ENCODE measurements around the gene CD53. TPM values are rescaled to one million over a fixed set of nuclear protein-coding genes. Genes with fewer than 3 reads are reported as not detected.

CD53 gene
- total RNA-seq, 4 donors from 2014 or later, result 12.0 to 45.0 (median 22.5) TPM

DNA sequence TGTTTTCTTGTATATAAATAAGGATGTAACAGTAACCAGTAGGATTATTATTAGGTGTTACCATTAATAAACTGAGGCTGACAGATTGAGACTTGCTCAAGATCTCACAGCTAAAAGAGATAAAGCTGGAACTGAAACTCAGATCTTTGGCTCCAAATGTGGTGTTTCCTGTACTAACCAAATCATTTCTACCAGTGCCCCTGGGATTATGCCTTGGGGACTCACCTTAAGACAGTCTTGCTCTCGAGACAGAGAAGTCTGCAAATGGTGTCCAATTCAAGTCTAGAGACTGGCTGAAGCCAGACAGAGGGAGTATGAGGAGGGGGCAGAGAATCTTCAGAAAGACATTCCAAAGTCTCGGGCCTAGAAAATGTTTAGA lies 593 bp upstream of the CD53 start:
- WGBS, 2 donors, result 57 to 63% methylated on average over 2 of the region's 2 CpGs
- peak overlapping the region in 3 of 4 donors; percentile 24 to 80 (median 51) for H3K27ac ChIP-seq

DNA sequence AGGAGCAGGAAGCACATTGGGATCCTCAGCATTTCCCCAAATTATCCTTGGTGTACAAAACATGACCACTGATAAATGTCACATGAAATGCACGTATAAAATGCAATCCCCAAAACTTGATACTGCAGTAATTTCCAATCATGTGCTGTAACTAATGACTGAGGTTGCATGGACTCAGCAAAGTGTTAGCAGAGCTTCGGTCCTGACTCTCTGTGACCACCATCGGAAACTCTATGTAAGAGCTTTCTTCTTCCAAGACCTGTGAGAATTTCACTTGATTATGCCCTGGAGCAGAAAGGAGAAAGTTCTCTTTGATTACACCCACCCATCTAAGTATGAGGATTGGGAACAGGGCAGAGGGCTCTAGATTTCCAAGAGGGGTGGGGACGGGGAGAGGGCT lies 908 bp downstream of the CD53 start:
- WGBS, 2 donors, result 78 to 79% methylated on average over 4 of the region's 4 CpGs

More for the DNA sequence above, 593 bp upstream of the CD53 start:
- peaks cover 0 to 15% (median 0%) of the 10 kb centered on the region in 4 donors for H3K9me3 ChIP-seq
- peak overlapping the region in 1 of 4 donors; percentile 55 for H3K4me3 ChIP-seq
- no peak for DNase-seq (ENCODE audit: low spot score in 2 of 2)
- no peaks in the 10 kb centered on the region for H3K27me3 ChIP-seq
- TF ChIP-seq, protein P1, sequence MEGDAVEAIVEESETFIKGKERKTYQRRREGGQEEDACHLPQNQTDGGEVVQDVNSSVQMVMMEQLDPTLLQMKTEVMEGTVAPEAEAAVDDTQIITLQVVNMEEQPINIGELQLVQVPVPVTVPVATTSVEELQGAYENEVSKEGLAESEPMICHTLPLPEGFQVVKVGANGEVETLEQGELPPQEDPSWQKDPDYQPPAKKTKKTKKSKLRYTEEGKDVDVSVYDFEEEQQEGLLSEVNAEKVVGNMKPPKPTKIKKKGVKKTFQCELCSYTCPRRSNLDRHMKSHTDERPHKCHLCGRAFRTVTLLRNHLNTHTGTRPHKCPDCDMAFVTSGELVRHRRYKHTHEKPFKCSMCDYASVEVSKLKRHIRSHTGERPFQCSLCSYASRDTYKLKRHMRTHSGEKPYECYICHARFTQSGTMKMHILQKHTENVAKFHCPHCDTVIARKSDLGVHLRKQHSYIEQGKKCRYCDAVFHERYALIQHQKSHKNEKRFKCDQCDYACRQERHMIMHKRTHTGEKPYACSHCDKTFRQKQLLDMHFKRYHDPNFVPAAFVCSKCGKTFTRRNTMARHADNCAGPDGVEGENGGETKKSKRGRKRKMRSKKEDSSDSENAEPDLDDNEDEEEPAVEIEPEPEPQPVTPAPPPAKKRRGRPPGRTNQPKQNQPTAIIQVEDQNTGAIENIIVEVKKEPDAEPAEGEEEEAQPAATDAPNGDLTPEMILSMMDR (IDR thresholded peaks at IDR 0.05), result no peak
- TF ChIP-seq EP300 (IDR thresholded peaks at IDR 0.05), result no peak
- TF ChIP-seq POLR2A (IDR thresholded peaks at IDR 0.05), result no peak
- H3K36me3 ChIP-seq, result no peaks in the 10 kb centered on the region
- no peaks in the 10 kb centered on the region for H3K4me1 ChIP-seq

GRCh38 chr1:110874324-110875215 lies 1.6 kb downstream of the CD53 start:
- WGBS, 2 donors, result 37 to 42% methylated on average over 3 of the region's 3 CpGs
- H3K27ac ChIP-seq, result peak overlapping the region in 3 of 4 donors; percentile 27 to 80 (median 50)
- peaks cover 0 to 7% (median 0%) of the 10 kb centered on the region in 4 donors for H3K4me1 ChIP-seq
- no peaks in the 10 kb centered on the region for H3K36me3 ChIP-seq
- DNase-seq (ENCODE audit: low spot score in 2 of 2), result no peak
- H3K27me3 ChIP-seq, result no peaks in the 10 kb centered on the region
- no peaks in the 10 kb centered on the region for H3K9me3 ChIP-seq
- TF ChIP-seq, protein P1 (IDR thresholded peaks at IDR 0.05), result no peak
- no peak for TF ChIP-seq POLR2A (IDR thresholded peaks at IDR 0.05)
- TF ChIP-seq EP300 (IDR thresholded peaks at IDR 0.05), result no peak
- H3K4me3 ChIP-seq, result peak overlapping the region in 3 of 4 donors; percentile 4 to 55 (median 45)

More for the DNA sequence above, 908 bp downstream of the CD53 start:
- Histone ChIP-seq H3K9me3 (no peaks in the 10 kb centered on the region), H3K4me1 (peaks cover 0 to 7% (median 0%) of the 10 kb centered on the region in 4 donors), H3K36me3 (no peaks in the 10 kb centered on the region), H3K27me3 (no peaks in the 10 kb centered on the region), H3K4me3 (peak overlapping the region in 3 of 4 donors; percentile 5 to 55 (median 45)), H3K27ac (peak overlapping the region in 3 of 4 donors; percentile 27 to 80 (median 50))
- DNase-seq (ENCODE audit: low spot score in 2 of 2), result no peak
- TF ChIP-seq, protein P1 (IDR thresholded peaks at IDR 0.05), result no peak
- TF ChIP-seq POLR2A (IDR thresholded peaks at IDR 0.05), result no peak
- no peak for TF ChIP-seq EP300 (IDR thresholded peaks at IDR 0.05)

GRCh38 chr1:110875216-110875731 lies 2.3 kb downstream of the CD53 start:
- H3K36me3 ChIP-seq, result no peaks in the 10 kb centered on the region
- H3K4me1 ChIP-seq, result peaks cover 0 to 7% (median 0%) of the 10 kb centered on the region in 4 donors
- peak in 1 of 2 donors; percentile 22 for TF ChIP-seq EP300 (IDR thresholded peaks at IDR 0.05)
- TF ChIP-seq POLR2A (IDR thresholded peaks at IDR 0.05), result no peak
- H3K27ac ChIP-seq, result peak overlapping the region in 3 of 4 donors; percentile 14 to 80 (median 50)
- WGBS, 2 donors, result 57 to 63% methylated on average over 3 of the region's 3 CpGs
- DNase-seq (ENCODE audit: low spot score in 2 of 2), result no peak
- peak overlapping the region in 3 of 4 donors; percentile 4 to 55 (median 45) for H3K4me3 ChIP-seq
- H3K27me3 ChIP-seq, result no peaks in the 10 kb centered on the region
- no peaks in the 10 kb centered on the region for H3K9me3 ChIP-seq

DNA sequence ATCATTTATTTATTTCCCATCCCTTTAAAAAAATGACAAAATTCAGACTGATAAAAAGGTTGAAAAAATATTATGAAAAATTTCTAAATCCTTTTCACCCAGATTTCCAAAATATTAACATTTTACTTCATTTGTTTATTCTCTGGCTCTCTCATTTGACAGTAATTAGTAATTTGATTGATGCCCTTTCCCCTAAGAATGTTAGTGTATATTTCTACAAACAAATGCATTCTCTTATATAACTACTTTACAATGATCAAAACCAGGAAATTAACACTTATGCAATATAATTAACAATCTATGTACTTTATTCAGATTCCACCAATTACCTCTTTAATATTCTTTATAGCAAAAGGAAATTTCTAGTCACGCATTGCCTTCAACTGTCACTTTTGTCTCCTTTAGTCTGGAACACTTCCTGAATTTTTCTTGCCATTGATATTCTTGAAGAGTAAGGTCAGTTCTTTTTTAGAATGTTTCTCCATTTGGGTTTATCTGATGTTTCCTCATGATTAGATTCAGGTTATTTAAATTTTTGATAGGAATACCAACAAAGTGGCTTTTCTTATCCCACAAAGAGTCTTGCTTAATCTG lies 3.9 kb downstream of the CD53 start:
- H3K9me3 ChIP-seq, result no peaks in the 10 kb centered on the region
- H3K36me3 ChIP-seq, result no peaks in the 10 kb centered on the region
- TF ChIP-seq POLR2A (IDR thresholded peaks at IDR 0.05) (no peak), EP300 (IDR thresholded peaks at IDR 0.05) (no peak)
- TF ChIP-seq, protein P1 (IDR thresholded peaks at IDR 0.05), result no peak
- H3K4me1 ChIP-seq, result peaks cover 0 to 7% (median 0%) of the 10 kb centered on the region in 4 donors
- no peaks in the 10 kb centered on the region for H3K27me3 ChIP-seq
- WGBS, 2 donors, result 64 to 80% methylated on average over 1 of the region's 1 CpG
- no peak for DNase-seq (ENCODE audit: low spot score in 2 of 2)
- no peak overlapping the region for H3K27ac ChIP-seq
- no peak overlapping the region for H3K4me3 ChIP-seq

Measured in tibial nerve (tissue), 4 donors.